ENCODE measurements around the gene IL15.
A peak's percentile ranks its signal among the peaks of the same experiment; 100 is the strongest.
"Not testable (repeated sequence)": the region's sequence is repeated elsewhere in the genome, so short reads cannot be mapped to it uniquely, and the experiment has no call there.

The IL15 gene, protein sequence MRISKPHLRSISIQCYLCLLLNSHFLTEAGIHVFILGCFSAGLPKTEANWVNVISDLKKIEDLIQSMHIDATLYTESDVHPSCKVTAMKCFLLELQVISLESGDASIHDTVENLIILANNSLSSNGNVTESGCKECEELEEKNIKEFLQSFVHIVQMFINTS

DNA sequence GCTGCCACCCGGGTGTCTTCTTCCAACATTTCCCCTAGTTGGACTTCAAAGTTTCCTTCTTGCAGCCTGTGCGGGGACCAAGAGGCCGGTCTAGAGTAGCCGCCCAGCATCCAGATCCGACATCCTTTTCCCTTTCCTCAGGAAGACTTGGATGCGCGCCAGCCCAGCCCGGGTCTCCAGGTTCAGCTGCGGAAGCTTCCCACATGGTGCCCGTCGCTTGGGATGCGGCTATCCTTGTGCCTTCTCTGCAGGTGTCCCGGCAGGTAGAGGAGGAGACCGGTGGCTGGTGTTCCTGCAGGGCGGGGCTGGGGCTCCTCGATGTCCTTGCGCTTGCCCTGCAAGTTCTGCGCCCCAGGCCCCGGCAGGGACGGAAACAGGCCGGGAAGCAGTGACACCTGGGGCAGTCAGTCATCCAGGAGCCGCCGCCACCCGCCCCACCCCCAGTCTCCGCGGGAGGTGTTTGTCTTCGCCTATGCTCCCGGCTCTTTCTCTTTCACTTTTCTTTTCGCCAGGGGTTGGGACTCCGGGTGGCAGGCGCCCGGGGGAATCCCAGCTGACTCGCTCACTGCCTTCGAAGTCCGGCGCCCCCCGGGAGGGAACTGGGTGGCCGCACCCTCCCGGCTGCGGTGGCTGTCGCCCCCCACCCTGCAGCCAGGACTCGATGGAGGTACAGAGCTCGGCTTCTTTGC, at the start of gene IL15:
TSS of gene IL15 (plus strand) at position 502 of the 689 bp plus-strand sequence. CDS start 82,882 bp downstream, outside the sequence.
- peak; percentile 73 to 77 for DNase-seq

GRCh38 chr4:141587897-141588296, 48.5 kb upstream of the IL15 start:
- no peak for DNase-seq

- no peak for DNase-seq
Observed at GRCh38 chr4:141595531-141595930, 40.9 kb upstream of the IL15 start.

DNA sequence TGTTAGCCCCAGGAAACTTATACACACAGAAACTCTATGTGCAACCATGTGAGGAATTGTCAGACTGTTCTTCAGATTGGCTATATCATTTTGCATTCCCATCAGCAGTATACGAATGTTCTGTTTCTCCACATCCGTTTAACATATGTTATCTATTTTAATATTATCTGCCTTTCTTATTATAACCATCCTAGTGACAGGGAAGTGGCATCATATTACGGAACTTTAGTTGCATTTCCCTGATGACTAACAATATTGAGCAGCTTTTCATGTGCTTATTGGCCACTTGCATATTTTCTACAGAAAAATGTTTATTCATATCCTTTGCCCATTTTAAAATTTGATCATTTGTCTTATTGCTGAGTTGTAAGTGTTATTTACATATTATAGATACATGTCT, 36.5 kb upstream of the IL15 start:
- DNase-seq: no peak

DNA sequence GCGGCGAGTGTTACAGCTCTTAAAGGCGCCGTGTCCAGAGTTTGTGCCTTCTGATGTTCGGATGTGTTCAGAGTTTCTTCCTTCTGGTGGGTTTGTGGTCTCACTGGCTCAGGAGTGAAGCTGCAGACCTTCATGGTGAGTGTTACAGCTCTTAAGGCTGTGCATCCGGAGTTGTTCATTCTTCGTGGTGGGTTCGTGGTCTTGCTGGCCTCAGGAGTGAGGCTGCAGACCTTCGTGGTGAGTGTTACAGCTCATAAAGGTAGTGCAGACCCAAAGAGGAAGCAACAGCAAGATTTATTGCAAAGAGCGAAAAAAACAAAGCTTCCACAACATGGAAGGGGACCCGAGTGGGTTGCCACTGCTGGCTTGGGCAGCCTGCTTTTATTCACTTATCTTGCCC, 31.7 kb upstream of the IL15 start:
- not testable (repeated sequence) for DNase-seq

GRCh38 chr4:141605425-141605856, 30.9 kb upstream of the IL15 start:
- DNase-seq: no peak

GRCh38 chr4:141609243-141609642, 27.1 kb upstream of the IL15 start:
- no peak for DNase-seq

GRCh38 chr4:141610365-141610764, 26.0 kb upstream of the IL15 start:
- DNase-seq: no peak

DNA sequence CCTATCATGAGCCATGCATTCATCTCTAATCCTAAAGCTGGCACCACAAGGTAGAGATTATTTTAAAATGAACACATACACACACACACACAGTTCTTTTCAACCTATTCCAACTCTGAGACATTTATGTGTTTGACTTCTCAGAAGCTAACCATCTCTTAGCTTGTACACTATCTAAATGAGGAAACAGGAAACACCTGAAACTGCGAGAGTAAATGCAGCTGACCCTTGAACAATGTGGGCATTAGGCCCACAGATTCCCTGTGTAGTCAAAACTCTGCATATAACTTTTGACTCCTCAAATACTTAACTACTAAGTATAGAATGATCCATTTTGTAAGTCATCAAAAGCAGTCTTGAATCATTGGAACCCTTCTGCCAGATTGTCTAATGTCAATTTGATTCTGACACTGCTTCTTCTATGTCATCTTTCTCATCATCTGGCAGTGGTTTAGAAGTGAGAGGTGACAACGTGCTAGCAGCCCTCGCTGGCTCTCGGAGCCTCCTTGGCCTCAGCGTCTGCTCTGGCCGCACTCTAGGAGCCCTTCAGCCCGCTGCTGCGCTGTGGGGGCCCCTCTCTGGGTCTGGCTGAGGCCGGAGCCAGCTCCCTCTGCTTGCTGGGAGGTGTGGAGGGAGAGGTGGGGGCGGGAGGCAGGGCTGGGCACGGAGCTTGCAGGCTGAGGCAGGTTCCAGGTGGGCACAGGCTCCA, 21.4 kb upstream of the IL15 start:
- no peak for DNase-seq

DNA sequence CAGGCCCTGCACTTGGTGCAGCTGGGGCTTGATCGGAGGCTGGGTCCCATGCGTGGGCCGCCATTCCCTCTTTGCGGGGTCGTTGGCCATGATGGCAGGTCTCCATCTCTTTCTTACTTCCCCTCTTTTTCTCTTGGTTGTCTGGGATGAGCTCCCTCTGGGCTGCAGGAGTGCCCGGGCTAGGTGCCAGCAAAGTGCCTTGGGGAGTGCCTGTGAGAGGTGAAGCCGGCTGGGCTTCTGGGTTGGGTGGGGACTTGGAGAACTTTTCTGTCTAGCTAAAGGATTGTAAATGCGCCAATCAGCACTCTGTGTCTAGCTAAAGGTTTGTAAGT, 20.8 kb upstream of the IL15 start:
- DNase-seq: not testable (repeated sequence)

- DNase-seq: no peak
Observed at GRCh38 chr4:141620715-141621114, 15.7 kb upstream of the IL15 start.

DNA sequence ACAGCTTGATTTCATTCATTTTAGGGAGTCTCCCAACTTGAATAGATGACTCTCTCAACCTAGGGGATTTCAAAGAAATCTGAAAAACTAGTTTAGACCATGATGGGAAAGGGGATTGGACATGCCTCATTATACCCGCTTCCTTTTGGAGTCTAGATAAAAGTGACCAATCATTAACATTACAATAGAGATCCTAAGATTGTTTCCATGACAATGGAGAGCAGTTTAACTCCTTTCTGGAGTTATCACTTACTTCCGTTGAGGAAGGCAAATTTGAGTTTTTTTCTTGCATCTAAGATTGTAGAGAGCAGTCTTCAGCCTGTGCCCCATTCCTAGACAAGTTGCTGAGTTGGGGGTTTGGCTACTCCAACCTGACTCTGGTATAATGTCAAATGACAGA, 11.4 kb upstream of the IL15 start:
- DNase-seq: no peak

DNA sequence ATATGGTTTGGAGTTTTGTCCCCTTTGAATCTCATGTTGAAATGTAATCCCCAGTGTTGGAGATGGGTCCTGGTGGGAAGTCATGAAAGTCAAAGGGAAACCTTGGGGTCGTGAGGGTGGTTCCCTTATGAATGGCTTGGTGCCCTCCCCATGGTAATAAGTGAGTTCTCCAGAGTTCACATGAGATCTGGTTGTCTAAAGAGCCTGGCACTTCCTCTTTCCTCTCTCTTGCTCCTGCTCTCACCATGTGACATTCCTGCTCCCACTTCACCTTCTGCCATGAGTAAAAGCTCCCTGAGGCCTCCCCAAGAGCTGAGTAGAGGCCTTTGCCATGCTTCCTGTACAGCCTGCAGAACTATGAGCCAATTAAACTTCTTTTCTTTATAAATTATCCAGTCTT, 5.5 kb upstream of the IL15 start:
- no peak for DNase-seq

- no peak for DNase-seq
Observed at GRCh38 chr4:141635736-141636081, 674 bp upstream of the IL15 start.

- DNase-seq: peak; percentile 35 to 38
Observed at GRCh38 chr4:141636771-141637460, 533 bp downstream of the IL15 start.

GRCh38 chr4:141637565-141637964, 1.2 kb downstream of the IL15 start:
- DNase-seq: no peak

GRCh38 chr4:141638230-141638629, 1.8 kb downstream of the IL15 start:
- no peak for DNase-seq

GRCh38 chr4:141640696-141641095, 4.3 kb downstream of the IL15 start:
- DNase-seq: no peak

GRCh38 chr4:141642063-141642462, 5.7 kb downstream of the IL15 start:
- DNase-seq: no peak

DNA sequence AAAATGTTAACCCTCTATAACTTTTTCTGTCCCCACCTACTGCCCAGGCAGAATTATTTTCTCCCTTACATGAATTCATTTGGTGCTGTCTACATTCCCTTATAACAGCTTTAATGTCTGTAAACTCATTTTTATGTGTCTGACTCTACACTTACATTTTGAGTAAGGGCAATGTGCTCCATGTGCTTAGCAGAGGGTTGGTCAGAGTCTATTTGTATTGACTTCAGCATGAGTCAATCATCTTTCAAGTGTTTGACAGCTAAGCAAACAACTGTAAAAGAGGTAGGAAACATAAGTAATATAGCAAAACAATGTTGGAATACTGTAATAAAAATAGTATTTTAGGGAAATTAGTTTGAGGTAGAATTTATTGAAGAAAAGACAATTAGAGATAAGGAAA, 6.3 kb downstream of the IL15 start:
- no peak for DNase-seq

GRCh38 chr4:141643557-141643956, 7.2 kb downstream of the IL15 start:
- DNase-seq: no peak

DNA sequence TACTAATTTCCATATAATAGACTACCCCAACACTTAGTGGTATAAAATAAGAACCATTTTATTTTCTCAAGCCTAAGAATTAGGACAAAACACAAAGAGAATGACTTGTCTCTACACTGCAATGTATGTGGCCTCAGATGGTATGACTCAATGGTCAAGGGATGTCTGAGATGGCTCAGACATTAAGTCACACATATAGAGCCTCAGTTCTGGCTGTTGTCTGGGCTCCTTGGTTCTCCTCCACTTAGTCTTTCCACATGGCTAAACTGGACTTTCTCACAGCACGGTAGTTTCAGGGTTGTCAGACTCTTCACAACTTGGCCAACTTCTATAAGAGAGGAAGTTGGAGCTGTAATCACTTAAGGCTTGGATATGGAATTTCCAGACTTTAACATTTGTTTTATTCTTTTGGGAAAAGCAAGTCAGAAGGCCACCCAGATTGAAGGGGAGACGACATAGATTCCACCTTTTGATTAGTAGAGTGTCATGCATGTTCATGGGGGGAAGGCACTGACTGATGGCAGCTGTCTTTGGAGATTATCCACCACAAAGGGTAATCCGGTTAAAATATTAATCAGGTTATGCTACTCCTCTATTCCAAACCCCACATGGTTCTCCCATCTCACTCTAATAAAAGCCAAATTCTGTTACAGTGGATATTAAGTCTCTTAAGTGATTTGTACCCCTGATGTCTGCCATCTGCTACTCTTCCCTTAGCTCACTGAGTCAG, 9.4 kb downstream of the IL15 start:
- no peak for DNase-seq

DNA sequence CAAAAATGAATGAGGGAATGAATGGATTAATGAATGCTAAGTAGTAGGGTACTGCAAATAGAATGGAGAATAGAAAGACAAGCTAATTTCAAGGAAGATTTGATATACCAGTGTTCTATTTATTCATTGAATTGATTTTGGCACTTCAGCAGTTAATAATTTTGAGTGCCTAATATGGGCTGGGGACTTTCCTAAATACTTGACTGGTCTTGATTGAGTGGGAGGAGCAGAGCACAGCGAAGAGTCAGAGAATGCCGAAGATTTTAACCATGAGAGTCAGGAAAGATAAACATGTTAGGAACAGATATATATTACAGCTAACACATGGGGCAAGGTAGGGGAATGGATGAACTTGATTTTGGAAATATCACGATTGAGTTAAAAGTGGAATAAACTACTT, 10.6 kb downstream of the IL15 start:
- no peak for DNase-seq

Data from stimulated activated CD4-positive, alpha-beta T cell treated with anti-CD3 and anti-CD28 coated beads, Interleukin-2, amount 100 ng/mL, for 24 hours (primary cell).